Trophoblast cell (in vitro differentiated cells and primary cell): ENCODE results near the gene REEP3.

ENCODE experiments used
- DNase-seq, 2 donors: peaks; one replicate each; pipeline ENCODE4 v3.0.0-alpha.2; 2016
- H2AFZ ChIP-seq: 2 replicates; pipeline ENCODE4 v1.6.1; 2013; ENCODE audit warnings: low read length, moderate library complexity, mild to moderate bottlenecking; ENCODE audit not compliant: insufficient read depth, poor library complexity
- H2AK5ac ChIP-seq: 2 replicates; pipeline ENCODE4 v1.6.1; 2013; ENCODE audit warnings: mild to moderate bottlenecking, low read length
- H2BK120ac ChIP-seq: 2 replicates; pipeline ENCODE4 v1.6.1; 2013; ENCODE audit warnings: low read length, mild to moderate bottlenecking, moderate library complexity; ENCODE audit not compliant: insufficient read depth, poor library complexity
- H2BK12ac ChIP-seq: 2 replicates; pipeline ENCODE4 v1.6.1; 2013; ENCODE audit warnings: mild to moderate bottlenecking, low read length, moderate library complexity
- H2BK5ac ChIP-seq: 2 replicates; pipeline ENCODE4 v1.6.1; 2013; ENCODE audit warnings: low read length, low read depth, moderate library complexity, mild to moderate bottlenecking; ENCODE audit not compliant: poor library complexity
- H3K14ac ChIP-seq: 2 replicates; pipeline ENCODE4 v1.6.1; 2013; ENCODE audit warnings: mild to moderate bottlenecking, low read length
- H3K18ac ChIP-seq: 2 replicates; pipeline ENCODE4 v1.6.1; 2013; ENCODE audit warnings: mild to moderate bottlenecking, low read length
- H3K23ac ChIP-seq: 2 replicates; pipeline ENCODE4 v1.6.1; 2013; ENCODE audit warnings: low read length
- H3K27ac ChIP-seq: 2 replicates; pipeline ENCODE4 v1.5.1; 2013; ENCODE audit warnings: low read depth, mild to moderate bottlenecking, inconsistent platforms, low read length, moderate library complexity
- H3K27me3 ChIP-seq: 2 replicates; pipeline ENCODE4 v1.6.1; 2013; ENCODE audit warnings: inconsistent platforms, mild to moderate bottlenecking, low read length, moderate library complexity; ENCODE audit not compliant: insufficient read depth
- H3K36me3 ChIP-seq, 2 experiments: 1 replicate in 1 of 2; 2 replicates in 1 of 2; pipeline ENCODE4 v1.6.1; 2013; ENCODE audit warnings: low read length in 2 of 2, mild to moderate bottlenecking in 2 of 2, moderate library complexity in 1 of 2; ENCODE audit not compliant: insufficient read depth in 2 of 2, control insufficient read depth in 1 of 2
- H3K4ac ChIP-seq: 2 replicates; pipeline ENCODE4 v1.6.1; 2013; ENCODE audit warnings: low read depth, mild to moderate bottlenecking, low read length, moderate library complexity
- H3K4me1 ChIP-seq, 2 experiments: 1 replicate in 1 of 2; 2 replicates in 1 of 2; pipeline ENCODE4 v1.6.1; 2013; ENCODE audit warnings: low read length in 2 of 2, mild to moderate bottlenecking in 2 of 2, moderate library complexity in 1 of 2; ENCODE audit not compliant: insufficient read depth in 2 of 2, control insufficient read depth in 1 of 2
- H3K4me2 ChIP-seq: 2 replicates; pipeline ENCODE4 v1.6.1; 2013; ENCODE audit warnings: inconsistent platforms, mild to moderate bottlenecking, low read length, moderate library complexity
- H3K4me3 ChIP-seq: 2 replicates; pipeline ENCODE4 v1.5.1; 2013; ENCODE audit warnings: mild to moderate bottlenecking, low read depth, low read length, inconsistent platforms
- H3K79me1 ChIP-seq: one replicate; pipeline ENCODE4 v1.6.1; 2013; ENCODE audit warnings: low read length
- H3K79me2 ChIP-seq: 2 replicates; pipeline ENCODE4 v1.6.1; 2013; ENCODE audit warnings: low read length, mild to moderate bottlenecking; ENCODE audit not compliant: control insufficient read depth, insufficient read depth, poor library complexity
- H3K9ac ChIP-seq: 2 replicates; pipeline ENCODE4 v1.6.1; 2013; ENCODE audit warnings: mild to moderate bottlenecking, low read length
- H3K9me3 ChIP-seq: 2 replicates; pipeline ENCODE4 v1.6.1; 2013; ENCODE audit warnings: low read depth, mild to moderate bottlenecking, control low read depth, inconsistent platforms, low read length; ENCODE audit not compliant: insufficient read depth
- H4K12ac ChIP-seq: 2 replicates; pipeline ENCODE4 v1.6.1; 2013; ENCODE audit warnings: low read depth, mild to moderate bottlenecking, low read length, moderate library complexity
- H4K8ac ChIP-seq: 2 replicates; pipeline ENCODE4 v1.6.1; 2013; ENCODE audit warnings: low read depth, mild to moderate bottlenecking, low read length, moderate library complexity
- H4K91ac ChIP-seq: one replicate; pipeline ENCODE4 v1.6.1; 2013; ENCODE audit warnings: low read depth, mild to moderate bottlenecking, low read length, moderate library complexity
- WGBS: extraction: QIAGEN DNeasy Blood & Tissue Kit; methylation state at CpG from one replicate; pipeline ENCODE4 v1.1.7; 2013; ENCODE audit warnings: missing lambda C conversion rate; ENCODE audit not compliant: insufficient read length, insufficient coverage; ENCODE audit errors: extremely low coverage; 5-methylcytosine and 5-hydroxymethylcytosine counted together

Gene REEP3

DNA sequence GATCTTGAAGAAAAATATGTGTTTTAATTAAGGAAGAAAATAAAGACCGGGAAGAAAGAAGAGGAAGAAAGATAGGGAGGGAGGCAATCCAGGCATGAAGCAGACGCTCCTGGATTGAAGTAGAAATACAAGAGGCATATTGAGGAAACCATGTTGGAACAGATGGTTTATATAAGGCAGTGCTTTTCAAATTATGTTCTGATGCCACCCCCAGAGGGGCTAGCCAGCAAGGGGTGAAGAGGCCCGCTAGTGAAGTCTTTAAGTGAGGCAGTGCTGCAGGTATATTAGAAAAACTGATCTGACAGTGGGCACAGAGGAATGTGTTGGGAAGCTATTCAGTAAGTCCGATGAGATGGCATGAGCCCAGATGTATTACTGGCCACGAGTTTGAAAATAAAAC is 40.1 kb downstream of the REEP3 start:
- 100% methylated on average over 1 of the region's 5 CpGs for WGBS
- Histone ChIP-seq H3K9me3 (no peaks in the 10 kb centered on the region), H3K4me2 (no peak overlapping the region), H3K18ac (no peak overlapping the region), H2BK12ac (no peak overlapping the region), H2BK5ac (no peak overlapping the region), H2AFZ (no peak overlapping the region), H3K4me1 (no peaks in the 10 kb centered on the region), H3K4me3 (no peak overlapping the region), H4K8ac (no peak overlapping the region), H4K12ac (no peak overlapping the region), H4K91ac (no peak overlapping the region), H3K27ac (no peak overlapping the region), H3K79me2 (no peaks in the 10 kb centered on the region), H3K14ac (no peak overlapping the region), H3K27me3 (no peaks in the 10 kb centered on the region), H2BK120ac (no peak overlapping the region), H3K23ac (no peak overlapping the region), H3K4ac (no peak overlapping the region), H2AK5ac (no peak overlapping the region), H3K9ac (no peak overlapping the region), H3K79me1 (no peaks in the 10 kb centered on the region), H3K36me3 (no peaks in the 10 kb centered on the region)
- DNase-seq: no peak

GRCh38 chr10:63562391-63562790 is 41.2 kb downstream of the REEP3 start:
- no peak overlapping the region for H3K4me2 ChIP-seq
- no peak overlapping the region for H3K18ac ChIP-seq
- H3K27me3 ChIP-seq: no peaks in the 10 kb centered on the region
- no peaks in the 10 kb centered on the region for H3K36me3 ChIP-seq
- H3K23ac ChIP-seq: no peak overlapping the region
- H3K4ac ChIP-seq: no peak overlapping the region
- H2AFZ ChIP-seq: no peak overlapping the region
- no CpG with 5 or more reads among the region's 3 CpGs for WGBS
- H4K8ac ChIP-seq: no peak overlapping the region
- no peak overlapping the region for H3K4me3 ChIP-seq
- H2BK5ac ChIP-seq: no peak overlapping the region
- H3K14ac ChIP-seq: no peak overlapping the region
- no peak overlapping the region for H2BK12ac ChIP-seq
- H3K79me1 ChIP-seq: no peaks in the 10 kb centered on the region
- H3K27ac ChIP-seq: no peak overlapping the region
- no peak overlapping the region for H4K12ac ChIP-seq
- H2AK5ac ChIP-seq: no peak overlapping the region
- no peaks in the 10 kb centered on the region for H3K9me3 ChIP-seq
- H4K91ac ChIP-seq: no peak overlapping the region
- no peak for DNase-seq
- H2BK120ac ChIP-seq: no peak overlapping the region
- no peaks in the 10 kb centered on the region for H3K4me1 ChIP-seq
- no peak overlapping the region for H3K9ac ChIP-seq
- no peaks in the 10 kb centered on the region for H3K79me2 ChIP-seq

- H3K79me2 ChIP-seq: no peaks in the 10 kb centered on the region
- H2BK120ac ChIP-seq: no peak overlapping the region
- H4K8ac ChIP-seq: no peak overlapping the region
- H3K4me2 ChIP-seq: no peak overlapping the region
- H3K18ac ChIP-seq: no peak overlapping the region
- H2BK12ac ChIP-seq: no peak overlapping the region
- H3K4me1 ChIP-seq: no peaks in the 10 kb centered on the region
- no peak overlapping the region for H3K27ac ChIP-seq
- H3K9ac ChIP-seq: no peak overlapping the region
- H2AK5ac ChIP-seq: no peak overlapping the region
- H3K23ac ChIP-seq: no peak overlapping the region
- no peaks in the 10 kb centered on the region for H3K27me3 ChIP-seq
- no CpG with 5 or more reads among the region's 4 CpGs for WGBS
- H2BK5ac ChIP-seq: no peak overlapping the region
- H2AFZ ChIP-seq: no peak overlapping the region
- no peaks in the 10 kb centered on the region for H3K36me3 ChIP-seq
- H4K12ac ChIP-seq: no peak overlapping the region
- no peaks in the 10 kb centered on the region for H3K9me3 ChIP-seq
- no peak overlapping the region for H3K4ac ChIP-seq
- no peak overlapping the region for H3K4me3 ChIP-seq
- H4K91ac ChIP-seq: no peak overlapping the region
- DNase-seq: no peak
- H3K79me1 ChIP-seq: no peaks in the 10 kb centered on the region
- H3K14ac ChIP-seq: no peak overlapping the region
Measured at GRCh38 chr10:63562857-63563256, 41.7 kb downstream of the REEP3 start.

DNA sequence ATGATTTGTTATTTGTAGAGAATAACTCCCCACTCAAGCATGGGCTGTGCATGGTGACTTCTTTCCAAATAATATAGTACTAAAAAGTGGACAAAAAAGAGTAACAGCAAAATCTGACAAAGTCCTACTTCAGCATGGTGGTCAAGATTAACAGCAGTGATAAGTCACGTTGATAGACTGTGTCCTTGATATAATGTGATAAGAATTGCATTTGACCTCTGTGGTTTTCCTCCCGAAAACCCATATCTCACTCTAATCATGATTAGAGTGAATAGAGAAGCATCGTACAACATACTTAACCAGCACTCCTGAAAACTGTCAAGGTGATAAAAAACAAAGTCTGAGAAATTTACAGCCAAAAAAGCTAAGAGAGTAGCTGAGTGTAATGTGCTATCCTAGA is 42.4 kb downstream of the REEP3 start:
- no CpG with 5 or more reads among the region's 3 CpGs for WGBS
- H3K23ac ChIP-seq: no peak overlapping the region

More for the DNA sequence above, 42.4 kb downstream of the REEP3 start:
- Histone ChIP-seq H3K27ac (no peak overlapping the region), H3K79me2 (no peaks in the 10 kb centered on the region), H3K9ac (no peak overlapping the region), H2AFZ (no peak overlapping the region), H3K4ac (no peak overlapping the region), H4K12ac (no peak overlapping the region), H2AK5ac (no peak overlapping the region), H3K4me1 (no peaks in the 10 kb centered on the region), H3K14ac (no peak overlapping the region), H2BK5ac (no peak overlapping the region), H2BK120ac (no peak overlapping the region), H3K4me2 (no peak overlapping the region), H3K18ac (no peak overlapping the region), H3K9me3 (no peaks in the 10 kb centered on the region), H2BK12ac (no peak overlapping the region), H3K36me3 (peaks cover 0 to 3% of the 10 kb centered on the region in 2 experiments), H3K4me3 (no peak overlapping the region), H3K27me3 (no peaks in the 10 kb centered on the region), H4K91ac (no peak overlapping the region), H3K79me1 (no peaks in the 10 kb centered on the region), H4K8ac (no peak overlapping the region)
- DNase-seq: no peak
